HepG2 (cell line): Measurements from ENCODE around the gene LCN2. TPM values are rescaled to one million over a fixed set of nuclear protein-coding genes. Genes with fewer than 3 reads are reported as not detected.

Source experiments
- ATAC-seq: fragments of 200-7000 bp; cut with Tn5 transposase; 3 replicates; pipeline ENCODE4 v1.9.1; 2020; ENCODE audit warnings: mild to moderate bottlenecking, moderate library complexity
- BruUV-seq: library from RNA; stranded (reverse); fragments of 400-500 nt; replicated peaks from 2 replicates; lab custom pipeline; 2021; lab: Mats Ljungman, UMichigan
- CTCF ChIA-PET: fragments of 300-600 bp; formaldehyde crosslinking; extraction: SDS; loops from one replicate; lab custom pipeline; 2021; ENCODE audit warnings: low total read pairs, inconsistent platforms, low intra/inter-chr PET ratio; lab: Yijun Ruan, JAX
- POLR2A ChIA-PET: fragments of 350-600 bp; sonication (Branson Sonifier 250); formaldehyde crosslinking; loops from one replicate; lab custom pipeline; 2020; ENCODE audit warnings: antibody characterized with exemption, inconsistent platforms; lab: Yijun Ruan, JAX
- DNase-seq: peaks from one replicate; pipeline ENCODE4 v3.0.0-alpha.2; 2015; ENCODE audit warnings: low spot score
- FAIRE-seq: peaks from 3 replicates; lab custom pipeline; 2011; peaks lifted over from hg19 to GRCh38; lab: Jason Lieb, UNC
- H2AFZ ChIP-seq: one replicate; pipeline ENCODE4 v1.6.1; 2011; ENCODE audit warnings: low read length, inconsistent platforms
- H3K27ac ChIP-seq: fragments of 300-600 bp; 3 replicates; pipeline ENCODE4 v1.8.0; 2011; ENCODE audit warnings: mixed run types, mild to moderate bottlenecking, mixed read lengths, low read length, inconsistent platforms; ENCODE audit not compliant: insufficient read depth; ENCODE audit errors: extremely low read length
- H3K27me3 ChIP-seq, 2 experiments: fragments of 200-600 bp in 1 of 2; 2 replicates in 1 of 2; 3 replicates in 1 of 2; pipeline versions ENCODE4 v1.6.0 to v1.8.0; 2011; ENCODE audit warnings: low read length in 2 of 2, mild to moderate bottlenecking in 2 of 2, moderate library complexity in 2 of 2, inconsistent platforms in 1 of 2; ENCODE audit not compliant: insufficient read depth in 2 of 2, control insufficient read depth in 1 of 2
- H3K36me3 ChIP-seq, 2 experiments: fragments of 200-600 bp in 1 of 2; replicated peaks in 1 of 2; 2 replicates in 1 of 2; 3 replicates in 1 of 2; pipeline versions ENCODE4 v1.5.1 to v1.8.0; 2011; ENCODE audit warnings: low read length in 2 of 2, inconsistent platforms in 1 of 2; ENCODE audit not compliant: insufficient read depth in 2 of 2, control insufficient read depth in 1 of 2
- H3K4me1 ChIP-seq: 2 replicates; pipeline ENCODE4 v1.5.1; 2012; ENCODE audit warnings: low read length, inconsistent platforms; ENCODE audit not compliant: insufficient read depth
- H3K4me2 ChIP-seq: 2 replicates; pipeline ENCODE4 v1.6.0; 2011; ENCODE audit warnings: low read depth, low read length, inconsistent platforms
- H3K4me3 ChIP-seq, 3 experiments: fragments of 200-600 bp in 1 of 3; sonication (generic), shearing (Covaris generic) in 1 of 3; replicated peaks in 1 of 3; 2 replicates each; pipeline ENCODE4 v1.5.1; 2011 to 2016; ENCODE audit warnings: low read length in 3 of 3, inconsistent platforms in 2 of 3, low read depth in 2 of 3, mild to moderate bottlenecking in 2 of 3, control low read depth in 1 of 3, mixed read lengths in 1 of 3; ENCODE audit not compliant: insufficient read depth in 1 of 3
- H3K79me2 ChIP-seq: one replicate; pipeline ENCODE4 v1.6.1; 2011; ENCODE audit warnings: low read length, inconsistent platforms; ENCODE audit not compliant: insufficient read depth
- H3K9ac ChIP-seq: 2 replicates; pipeline ENCODE4 v1.6.0; 2011; ENCODE audit warnings: mild to moderate bottlenecking, low read depth, low read length, inconsistent platforms; ENCODE audit not compliant: insufficient read depth
- H3K9me3 ChIP-seq: 2 replicates; pipeline ENCODE4 v1.5.1; 2012; ENCODE audit warnings: mild to moderate bottlenecking, low read length
- H4K20me1 ChIP-seq: 2 replicates; pipeline ENCODE4 v1.6.0; 2011; ENCODE audit warnings: inconsistent platforms, mild to moderate bottlenecking, low read length, moderate library complexity; ENCODE audit not compliant: insufficient read depth
- CHD4 ChIP-seq: fragments of 200-600 bp; sonication (generic); IDR thresholded peaks from 2 replicates; pipeline ENCODE4 v1.7.0; 2017; ENCODE audit warnings: mild to moderate bottlenecking, low read length, borderline replicate concordance
- DPF2 ChIP-seq: sonication (generic); formaldehyde crosslinking; IDR thresholded peaks from 2 replicates; pipeline ENCODE4 v1.4.0; 2020; ENCODE audit warnings: mild to moderate bottlenecking, low read depth, missing genetic modification reagents, borderline replicate concordance
- GLMP ChIP-seq: sonication (generic); formaldehyde crosslinking; IDR thresholded peaks from 2 replicates; pipeline ENCODE4 v1.9.0; 2021; ENCODE audit warnings: missing genetic modification reagents, mild to moderate bottlenecking, borderline replicate concordance
- JUND ChIP-seq: sonication (generic); formaldehyde crosslinking; IDR thresholded peaks from 2 replicates; pipeline ENCODE4 v1.8.0; 2022; ENCODE audit warnings: mild to moderate bottlenecking, missing genetic modification reagents
- MEIS2 ChIP-seq: sonication (generic); formaldehyde crosslinking; IDR thresholded peaks from 2 replicates; pipeline ENCODE4 v1.9.0; 2021; ENCODE audit warnings: mild to moderate bottlenecking, missing genetic modification reagents
- NBN ChIP-seq: fragments of 450-650 bp; conservative IDR thresholded peaks from 2 replicates; pipeline ENCODE4 v1.6.1; 2017
- PAWR ChIP-seq: sonication (generic); formaldehyde crosslinking; IDR thresholded peaks from 2 replicates; pipeline ENCODE4 v1.4.0; 2020; ENCODE audit warnings: missing genetic modification reagents, mild to moderate bottlenecking, borderline replicate concordance
- PTBP1 ChIP-seq: fragments of 200-400 bp; formaldehyde crosslinking; IDR thresholded peaks from 2 replicates; pipeline ENCODE4 v1.6.1; 2018; ENCODE audit warnings: low read length, low read depth; ENCODE audit not compliant: poor library complexity, severe bottlenecking
- SOX6 ChIP-seq, 2 experiments: fragments of 450-650 bp in 1 of 2; sonication (generic) in 1 of 2; formaldehyde crosslinking in 1 of 2; IDR thresholded peaks; 2 replicates each; pipeline versions ENCODE4 v1.4.0 to v1.6.1; 2017 to 2020; ENCODE audit warnings: antibody characterized with exemption in 1 of 2, mild to moderate bottlenecking in 1 of 2, missing genetic modification reagents in 1 of 2
- SP140L ChIP-seq: sonication (generic); formaldehyde crosslinking; IDR thresholded peaks from 2 replicates; pipeline ENCODE4 v1.4.0; 2020; ENCODE audit warnings: missing genetic modification reagents, borderline replicate concordance
- TIGD3 ChIP-seq: sonication (generic); formaldehyde crosslinking; IDR thresholded peaks from 2 replicates; pipeline ENCODE4 v1.5.1; 2020; ENCODE audit warnings: mild to moderate bottlenecking, missing genetic modification reagents, borderline replicate concordance
- ZBTB49 ChIP-seq: sonication (generic); formaldehyde crosslinking; IDR thresholded peaks from 2 replicates; pipeline ENCODE4 v1.4.0; 2020; ENCODE audit warnings: missing genetic modification reagents, borderline replicate concordance
- ZNF367 ChIP-seq: sonication (generic); formaldehyde crosslinking; IDR thresholded peaks from 2 replicates; pipeline ENCODE4 v1.4.0; 2020; ENCODE audit warnings: missing genetic modification reagents, borderline replicate concordance
- ZNF44 ChIP-seq: sonication (generic); formaldehyde crosslinking; IDR thresholded peaks from 2 replicates; pipeline ENCODE4 v1.5.1; 2020; ENCODE audit warnings: mild to moderate bottlenecking, missing genetic modification reagents
- ZNF441 ChIP-seq: sonication (generic); formaldehyde crosslinking; IDR thresholded peaks from 2 replicates; pipeline ENCODE4 v1.7.0; 2021; ENCODE audit warnings: missing genetic modification reagents, borderline replicate concordance
- WGBS: methylation state at CpG from one replicate; pipeline ENCODE4 v1.1.6; 2017; ENCODE audit warnings: low lambda C conversion rate; 5-methylcytosine and 5-hydroxymethylcytosine counted together
- in situ Hi-C: cut with HindIII; loops from 2 replicates; pipeline ENCODE4 v1.10.0; 2017; ENCODE audit warnings: low pct_unique_long_range_greater_than_20kb; ENCODE audit not compliant: extremely low pct_ligation_motif_present
- intact Hi-C: fragments of 100-400 bp; cut with micrococcal nuclease; formaldehyde crosslinking; loops from one replicate; pipeline ENCODE4 v1.10.0; 2022; ENCODE audit not compliant: unreplicated experiment
- polyA plus RNA-seq, 8 experiments: library from polyadenylated mRNA; depleted of rRNA in 3 of 8; stranded (reverse) in 7 of 8; unstranded in 1 of 8; fragments of >200 nt; fragmentation: Illumina TruSeq in 4 of 8; extraction: Trizol in 4 of 8; gene quantifications; 2 replicates each; pipeline versions ENCODE4 v1.2.1 to v1.2.3, GENCODE V29; 2011 to 2016; ENCODE audit warnings: low read depth in 4 of 8, missing spikeins in 1 of 8, mixed read lengths in 1 of 8; ENCODE audit not compliant: insufficient read depth in 1 of 8
- total RNA-seq, 5 experiments: library from RNA; depleted of rRNA; stranded (reverse); fragments of >200 nt; fragmentation: Illumina TruSeq; extraction: Trizol; gene quantifications; 2 replicates each; pipeline ENCODE4 v1.2.3, GENCODE V29; 2016; ENCODE audit warnings: low read depth in 1 of 5

LCN2 gene
- total and polyA plus RNA-seq, 2 of the 13 experiments (the other 11 are each of a cell fraction or from before 2014, with no cell fraction given): 0.38 to 1.4 TPM

GRCh38 chr9:128123451-128124080 is 25.7 kb upstream of the LCN2 start:
- ChIA-PET CTCF (no interaction called here), POLR2A (no interaction called here)
- Histone ChIP-seq H4K20me1 (peaks cover 4% of the 10 kb centered on the region; the same call in 1 of the 2 replicates), H3K79me2 (peaks cover 23% of the 10 kb centered on the region), H3K4me2 (no peak overlapping the region), H3K4me3 (no peak overlapping the region), H3K9ac (no peak overlapping the region), H2AFZ (no peak overlapping the region), H3K27me3 (no peaks in the 10 kb centered on the region), H3K27ac (no peak overlapping the region), H3K4me1 (peaks cover 22% of the 10 kb centered on the region), H3K9me3 (no peaks in the 10 kb centered on the region), H3K36me3 (peaks cover 5 to 38% of the 10 kb centered on the region in 2 experiments; a peak in 3 of 5 replicates)
- FAIRE-seq (no peak), DNase-seq (no peak), ATAC-seq (no peak)
- in situ Hi-C loops (no loop called here), intact Hi-C loops (no loop called here)
- WGBS: 98% methylated on average over 21 of the region's 21 CpGs
- no TSS peak for BruUV-seq
- no peak for TF ChIP-seq PAWR (CRISPR knock-in tag)
- TF ChIP-seq ZNF367 (CRISPR knock-in tag): no peak
- TF ChIP-seq NBN: no peak
- TF ChIP-seq TIGD3: no peak
- TF ChIP-seq ZNF44: no peak
- TF ChIP-seq JUND: no peak
- TF ChIP-seq SP140L: no peak
- no peak for TF ChIP-seq GLMP (CRISPR knock-in tag)
- TF ChIP-seq ZNF441 (CRISPR knock-in tag): no peak
- TF ChIP-seq DPF2: no peak
- TF ChIP-seq PTBP1: no peak
- TF ChIP-seq MEIS2 (CRISPR knock-in tag): no peak
- TF ChIP-seq SOX6 (IDR thresholded peaks at IDR 0.05): no peak
- no peak for TF ChIP-seq SOX6 (CRISPR knock-in tag; IDR thresholded peaks at IDR 0.05)
- no peak for TF ChIP-seq CHD4
- no peak for TF ChIP-seq ZBTB49 (CRISPR knock-in tag)
